ENCODE results near the gene DAO.

GRCh38 chr12:108896817-108897216 is 16.9 kb downstream of the DAO start:
- TF ChIP-seq CTCF (conservative IDR thresholded peaks at IDR 0.05) (no peak), ZFX (IDR thresholded peaks at IDR 0.05) (no peak)
